PC-9 (cell line): ENCODE measurements around the gene CDYL2. TPM values are rescaled to one million over a fixed set of nuclear protein-coding genes. Genes with fewer than 3 reads are reported as not detected.

Experiments used
- BruUV-seq: library from RNA; stranded (reverse); fragments of 400-500 nt; replicated peaks from 2 replicates; lab custom pipeline; 2021; lab: Mats Ljungman, UMichigan
- CTCF ChIA-PET: fragments of 300-600 bp; sonication (Branson Sonifier 250); formaldehyde crosslinking; loops from one replicate; lab custom pipeline; 2022; ENCODE audit warnings: antibody characterized with exemption; lab: Charles Lee
- POLR2A ChIA-PET: fragments of 300-600 bp; sonication (Branson Sonifier 250); formaldehyde crosslinking; loops from one replicate; lab custom pipeline; 2022; ENCODE audit warnings: antibody characterized with exemption; ENCODE audit not compliant: unreplicated experiment; lab: Charles Lee
- DNase-seq, 2 experiments: peaks; one replicate each; pipeline versions ENCODE4 v3.0.0 to v3.0.0-alpha.2; 2015 to 2022; ENCODE audit warnings: mixed read lengths in 1 of 2
- H2AFZ ChIP-seq: fragments of 200-600 bp; sonication (generic); 2 replicates; pipeline ENCODE4 v1.8.1; 2017; ENCODE audit warnings: antibody characterized with exemption
- H3F3A ChIP-seq: fragments of 200-600 bp; sonication (generic); 2 replicates; pipeline ENCODE4 v1.8.1; 2017; ENCODE audit warnings: antibody characterized with exemption, mild to moderate bottlenecking, low read depth; ENCODE audit not compliant: insufficient read depth
- H3K27ac ChIP-seq: fragments of 200-600 bp; sonication (generic); 2 replicates; pipeline ENCODE4 v1.6.1; 2016; ENCODE audit warnings: mixed run types
- H3K27me3 ChIP-seq: fragments of 200-600 bp; sonication (generic); 2 replicates; pipeline ENCODE4 v1.6.1; 2016; ENCODE audit warnings: low read depth, mixed run types; ENCODE audit not compliant: insufficient read depth
- H3K36me3 ChIP-seq: fragments of 200-600 bp; sonication (generic); 2 replicates; pipeline ENCODE4 v1.6.1; 2016; ENCODE audit warnings: low read depth, mixed run types
- H3K4me1 ChIP-seq: fragments of 200-600 bp; sonication (generic); replicated peaks from 2 replicates; pipeline ENCODE4 v1.6.1; 2016; ENCODE audit warnings: mixed run types; ENCODE audit not compliant: insufficient read depth
- H3K4me2 ChIP-seq: fragments of 200-600 bp; sonication (generic); 2 replicates; pipeline ENCODE4 v1.6.1; 2017; ENCODE audit warnings: mixed run types
- H3K4me3 ChIP-seq: fragments of 200-600 bp; sonication (generic); 2 replicates; pipeline ENCODE4 v1.6.1; 2016; ENCODE audit warnings: mixed run types
- H3K79me2 ChIP-seq: fragments of 200-600 bp; sonication (generic); 2 replicates; pipeline ENCODE4 v1.6.1; 2017; ENCODE audit warnings: low read depth, mixed run types
- H3K9me2 ChIP-seq: fragments of 200-600 bp; sonication (generic); 2 replicates; pipeline ENCODE4 v1.8.1; 2017; ENCODE audit warnings: mild to moderate bottlenecking; ENCODE audit not compliant: insufficient read depth
- H3K9me3 ChIP-seq: fragments of 200-600 bp; sonication (generic); 2 replicates; pipeline ENCODE4 v1.8.1; 2016; ENCODE audit warnings: low read depth; ENCODE audit not compliant: insufficient read depth
- H4K20me1 ChIP-seq: fragments of 200-600 bp; sonication (generic); 2 replicates; pipeline ENCODE4 v1.8.1; 2017; ENCODE audit not compliant: insufficient read depth
- EZH2 ChIP-seq: fragments of 200-600 bp; sonication (generic); IDR thresholded peaks from 2 replicates; pipeline ENCODE4 v1.8.0; 2017; ENCODE audit warnings: antibody characterized with exemption, low read depth
- intact Hi-C: fragments of 100-400 bp; cut with micrococcal nuclease; formaldehyde crosslinking; loops from one replicate; pipeline ENCODE4 v1.10.0; 2022; ENCODE audit not compliant: unreplicated experiment
- total RNA-seq: library from RNA; stranded (reverse); gene quantifications from 2 replicates; pipeline ENCODE4 v1.2.3, GENCODE V29; 2021
- TF ChIP-seq, protein P1 (sequence below): fragments of 200-600 bp; sonication (generic); conservative IDR thresholded peaks from 2 replicates; pipeline ENCODE4 v1.6.1; 2017; ENCODE audit warnings: mixed run types, antibody characterized with exemption, mild to moderate bottlenecking, moderate library complexity

CDYL2 gene
- total RNA-seq, 1 experiment from 2014 or later: 3.3 TPM

DNA sequence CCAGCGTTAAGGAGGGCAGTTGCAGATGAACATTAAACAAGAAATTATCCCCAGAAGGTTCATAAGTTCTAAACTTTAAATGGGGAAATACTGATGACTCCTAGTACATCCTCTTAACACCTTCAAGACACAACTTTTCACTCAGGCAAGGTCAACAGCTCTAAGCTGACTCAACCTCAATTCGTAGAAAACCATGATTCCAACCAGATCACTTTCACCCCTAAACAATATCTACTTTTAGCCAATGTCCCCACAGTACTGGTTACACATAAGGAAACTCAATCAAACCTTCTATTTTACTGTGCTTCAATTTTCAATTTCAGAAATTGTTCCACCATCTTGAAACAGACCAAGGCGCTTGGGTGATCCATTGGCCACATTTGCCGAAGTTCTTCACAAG, 2.3 kb downstream of the CDYL2 start:
- TF ChIP-seq EZH2: no peak
- TF ChIP-seq, protein P1, sequence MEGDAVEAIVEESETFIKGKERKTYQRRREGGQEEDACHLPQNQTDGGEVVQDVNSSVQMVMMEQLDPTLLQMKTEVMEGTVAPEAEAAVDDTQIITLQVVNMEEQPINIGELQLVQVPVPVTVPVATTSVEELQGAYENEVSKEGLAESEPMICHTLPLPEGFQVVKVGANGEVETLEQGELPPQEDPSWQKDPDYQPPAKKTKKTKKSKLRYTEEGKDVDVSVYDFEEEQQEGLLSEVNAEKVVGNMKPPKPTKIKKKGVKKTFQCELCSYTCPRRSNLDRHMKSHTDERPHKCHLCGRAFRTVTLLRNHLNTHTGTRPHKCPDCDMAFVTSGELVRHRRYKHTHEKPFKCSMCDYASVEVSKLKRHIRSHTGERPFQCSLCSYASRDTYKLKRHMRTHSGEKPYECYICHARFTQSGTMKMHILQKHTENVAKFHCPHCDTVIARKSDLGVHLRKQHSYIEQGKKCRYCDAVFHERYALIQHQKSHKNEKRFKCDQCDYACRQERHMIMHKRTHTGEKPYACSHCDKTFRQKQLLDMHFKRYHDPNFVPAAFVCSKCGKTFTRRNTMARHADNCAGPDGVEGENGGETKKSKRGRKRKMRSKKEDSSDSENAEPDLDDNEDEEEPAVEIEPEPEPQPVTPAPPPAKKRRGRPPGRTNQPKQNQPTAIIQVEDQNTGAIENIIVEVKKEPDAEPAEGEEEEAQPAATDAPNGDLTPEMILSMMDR: no peak
- no TSS peak for BruUV-seq
- Histone ChIP-seq H3K27ac (no peak overlapping the region), H3K4me3 (no peak overlapping the region), H2AFZ (no peak overlapping the region), H4K20me1 (no peaks in the 10 kb centered on the region), H3K36me3 (no peaks in the 10 kb centered on the region), H3K9me3 (no peaks in the 10 kb centered on the region), H3K27me3 (no peaks in the 10 kb centered on the region), H3K4me1 (no peaks in the 10 kb centered on the region), H3F3A (no peaks in the 10 kb centered on the region), H3K79me2 (no peaks in the 10 kb centered on the region), H3K4me2 (no peak overlapping the region), H3K9me2 (no peaks in the 10 kb centered on the region; the same call in none of the 2 replicates)
- DNase-seq: no peak
- intact Hi-C loops: no loop called here
- ChIA-PET POLR2A (no interaction called here), CTCF (no interaction called here)

- CTCF ChIA-PET: no interaction called here
- POLR2A ChIA-PET: no interaction called here
Observed at GRCh38 chr16:80794071-80794470, 10.3 kb downstream of the CDYL2 start.

DNA sequence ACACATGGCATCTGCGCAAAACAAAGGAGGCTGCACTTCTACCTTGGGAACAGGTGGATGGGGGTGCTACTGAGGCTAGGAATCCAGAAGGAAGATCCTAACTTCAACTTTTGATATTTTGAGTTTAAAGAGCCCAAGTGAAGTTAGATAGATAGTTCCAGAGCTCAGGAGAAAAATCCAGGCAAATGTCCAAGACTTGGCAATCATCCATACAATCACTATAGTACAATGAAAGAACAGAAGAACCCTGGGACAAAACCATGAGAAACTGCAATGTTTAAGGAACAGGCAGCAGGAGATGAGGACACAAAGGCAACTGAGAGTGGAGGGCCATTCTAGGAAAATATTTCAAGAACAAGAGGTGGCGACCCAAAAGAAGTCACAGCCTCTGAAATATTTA, 12.4 kb downstream of the CDYL2 start:
- intact Hi-C loops: no loop called here
- BruUV-seq: no TSS peak
- CTCF ChIA-PET: no interaction called here

More at GRCh38 chr16:80794071-80794470, 10.3 kb downstream of the CDYL2 start:
- Histone ChIP-seq H3K27ac (no peak overlapping the region), H4K20me1 (no peaks in the 10 kb centered on the region), H3K79me2 (no peaks in the 10 kb centered on the region), H3K36me3 (no peaks in the 10 kb centered on the region), H3K9me2 (no peaks in the 10 kb centered on the region), H3K4me2 (no peak overlapping the region), H2AFZ (no peak overlapping the region), H3K9me3 (no peaks in the 10 kb centered on the region), H3F3A (no peaks in the 10 kb centered on the region), H3K27me3 (peaks cover 34% of the 10 kb centered on the region), H3K4me3 (no peak overlapping the region), H3K4me1 (no peaks in the 10 kb centered on the region)
- BruUV-seq: no TSS peak
- DNase-seq: no peak
- TF ChIP-seq, protein P1: no peak
- TF ChIP-seq EZH2: no peak
- intact Hi-C loops: no loop called here

More for the DNA sequence above, 12.4 kb downstream of the CDYL2 start:
- Histone ChIP-seq H3K4me3 (no peak overlapping the region), H3K36me3 (no peaks in the 10 kb centered on the region), H3K4me1 (no peaks in the 10 kb centered on the region), H4K20me1 (no peaks in the 10 kb centered on the region), H3K4me2 (no peak overlapping the region), H3K27ac (no peak overlapping the region), H3F3A (no peaks in the 10 kb centered on the region), H3K9me3 (no peaks in the 10 kb centered on the region), H3K27me3 (peaks cover 34% of the 10 kb centered on the region), H3K9me2 (no peaks in the 10 kb centered on the region), H3K79me2 (no peaks in the 10 kb centered on the region), H2AFZ (no peak overlapping the region)
- POLR2A ChIA-PET: no interaction called here
- TF ChIP-seq EZH2: no peak
- TF ChIP-seq, protein P1: no peak
- no peak for DNase-seq
